Stimulated activated CD8-positive, alpha-beta memory T cell treated with anti-CD3 and anti-CD28 coated beads, Interleukin-7, amount 100 ng/mL, for 48 hours (primary cell): ENCODE data around the gene NOX5.

Experiments used
- DNase-seq, 2 donors: peaks; one replicate each; pipeline ENCODE4 v3.0.0-alpha.2; 2020; ENCODE audit warnings: low read depth in 1 of 2; ENCODE audit errors: extremely low read depth in 1 of 2

The NOX5 gene

GRCh38 chr15:69017978-69018377, 3.5 kb downstream of the NOX5 start:
- DNase-seq, result no peak

GRCh38 chr15:69018951-69019350, 4.5 kb downstream of the NOX5 start:
- no peak for DNase-seq

GRCh38 chr15:69021895-69022294, 7.4 kb downstream of the NOX5 start:
- DNase-seq, result no peak

GRCh38 chr15:69025320-69025719, 10.8 kb downstream of the NOX5 start:
- no peak for DNase-seq

- no peak for DNase-seq
These were observed 11.9 kb downstream of the NOX5 start for GRCh38 chr15:69026355-69026754.

- DNase-seq, result no peak
These were observed 13.6 kb downstream of the NOX5 start for GRCh38 chr15:69027976-69028518.

- peak in 1 of 2 donors; percentile 15 for DNase-seq
These were observed 16.8 kb downstream of the NOX5 start for GRCh38 chr15:69031013-69032001.

- no peak for DNase-seq
These were observed 17.5 kb downstream of the NOX5 start for GRCh38 chr15:69032031-69032430.

GRCh38 chr15:69032703-69033373, 18.3 kb downstream of the NOX5 start:
- DNase-seq, result no peak

GRCh38 chr15:69034352-69034751, 19.9 kb downstream of the NOX5 start:
- DNase-seq, result no peak

- no peak for DNase-seq
These were observed 20.9 kb downstream of the NOX5 start for GRCh38 chr15:69035205-69035917.

GRCh38 chr15:69035918-69036258, 21.4 kb downstream of the NOX5 start:
- DNase-seq, result no peak

GRCh38 chr15:69036826-69037225, 22.3 kb downstream of the NOX5 start:
- no peak for DNase-seq

- no peak for DNase-seq
These were observed 23.0 kb downstream of the NOX5 start for GRCh38 chr15:69037482-69037881.

- DNase-seq, result no peak
These were observed 23.5 kb downstream of the NOX5 start for GRCh38 chr15:69037977-69038376.

GRCh38 chr15:69038508-69038907, 24.0 kb downstream of the NOX5 start:
- no peak for DNase-seq

- DNase-seq, result no peak
These were observed 25.2 kb downstream of the NOX5 start for GRCh38 chr15:69039516-69040225.

GRCh38 chr15:69042531-69042930, 28.0 kb downstream of the NOX5 start:
- no peak for DNase-seq

GRCh38 chr15:69045802-69046201, 31.3 kb downstream of the NOX5 start:
- no peak for DNase-seq

- no peak for DNase-seq
These were observed 32.3 kb downstream of the NOX5 start for GRCh38 chr15:69046781-69047180.

GRCh38 chr15:69049976-69050375, 35.5 kb downstream of the NOX5 start:
- no peak for DNase-seq
